GM18858 (cell line): ENCODE results near the gene GUCY2D.
"Not testable (repeated sequence)": the region's sequence is repeated elsewhere in the genome, so short reads cannot be mapped to it uniquely, and the experiment has no call there.

Source experiments
- ATAC-seq: cut with Tn5 transposase; IDR thresholded peaks from one replicate; pipeline ENCODE4 v1.9.1; 2021; ENCODE audit not compliant: unreplicated experiment

The GUCY2D gene

DNA sequence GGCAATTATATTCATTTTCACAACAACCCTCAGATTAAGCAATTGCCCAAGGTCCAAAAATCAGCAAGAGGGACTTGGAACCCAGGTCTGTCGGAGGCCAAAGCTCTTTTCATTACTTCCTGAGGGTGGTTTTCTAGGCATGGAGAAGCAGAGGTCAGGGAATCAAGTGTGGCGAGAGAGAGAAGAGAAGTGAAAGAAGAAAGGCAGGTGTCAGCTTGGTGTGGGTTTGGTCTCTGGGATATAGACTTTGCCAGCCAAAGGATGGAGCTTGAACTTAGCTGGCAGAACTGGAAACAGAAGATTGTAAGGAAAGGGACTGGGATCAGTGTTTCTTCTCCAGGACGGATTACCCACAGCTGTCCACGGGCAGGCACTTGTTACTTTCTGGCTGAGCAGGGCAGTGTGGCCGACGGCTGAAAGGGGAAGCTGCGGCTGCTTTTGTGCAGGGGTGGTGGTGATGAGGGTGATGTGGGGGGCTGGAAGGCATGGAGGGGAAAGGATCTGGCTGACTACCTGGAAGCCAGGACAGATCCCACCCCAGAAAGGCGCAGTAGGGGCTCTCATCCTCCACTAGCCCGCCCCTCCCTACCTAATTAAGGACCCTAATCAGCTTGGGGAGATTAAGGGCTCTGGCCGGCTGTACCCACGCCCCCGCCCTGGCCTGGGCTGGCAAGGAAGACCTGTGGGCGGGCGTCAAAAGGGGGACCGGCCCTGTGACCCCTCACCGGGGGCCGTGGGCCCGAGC, at the start of gene GUCY2D:
GUCY2D (plus strand) TSS at position 640 of the 745 bp plus-strand sequence. CDS start 433 bp downstream, outside the sequence.
- ATAC-seq: no peak

DNA sequence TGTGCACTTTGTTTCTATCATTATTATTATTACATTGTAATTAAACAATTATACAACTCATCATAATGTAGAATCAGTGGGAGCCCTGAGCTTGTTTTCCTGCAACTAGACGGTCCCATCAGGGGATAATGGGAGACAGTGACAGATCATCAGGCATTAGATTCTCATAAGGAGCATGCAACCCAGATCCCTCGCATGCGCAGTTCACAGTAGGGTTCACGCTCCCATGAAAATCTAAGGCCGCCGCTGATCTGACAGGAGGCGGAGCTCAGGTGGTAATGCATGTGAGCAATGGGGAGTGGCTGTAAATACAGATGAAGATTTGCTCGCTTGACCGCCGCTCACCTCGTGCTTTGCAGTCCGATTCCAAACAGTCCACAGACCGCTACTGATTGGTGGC, 49.1 kb upstream of the GUCY2D start:
- not testable (repeated sequence) for ATAC-seq

DNA sequence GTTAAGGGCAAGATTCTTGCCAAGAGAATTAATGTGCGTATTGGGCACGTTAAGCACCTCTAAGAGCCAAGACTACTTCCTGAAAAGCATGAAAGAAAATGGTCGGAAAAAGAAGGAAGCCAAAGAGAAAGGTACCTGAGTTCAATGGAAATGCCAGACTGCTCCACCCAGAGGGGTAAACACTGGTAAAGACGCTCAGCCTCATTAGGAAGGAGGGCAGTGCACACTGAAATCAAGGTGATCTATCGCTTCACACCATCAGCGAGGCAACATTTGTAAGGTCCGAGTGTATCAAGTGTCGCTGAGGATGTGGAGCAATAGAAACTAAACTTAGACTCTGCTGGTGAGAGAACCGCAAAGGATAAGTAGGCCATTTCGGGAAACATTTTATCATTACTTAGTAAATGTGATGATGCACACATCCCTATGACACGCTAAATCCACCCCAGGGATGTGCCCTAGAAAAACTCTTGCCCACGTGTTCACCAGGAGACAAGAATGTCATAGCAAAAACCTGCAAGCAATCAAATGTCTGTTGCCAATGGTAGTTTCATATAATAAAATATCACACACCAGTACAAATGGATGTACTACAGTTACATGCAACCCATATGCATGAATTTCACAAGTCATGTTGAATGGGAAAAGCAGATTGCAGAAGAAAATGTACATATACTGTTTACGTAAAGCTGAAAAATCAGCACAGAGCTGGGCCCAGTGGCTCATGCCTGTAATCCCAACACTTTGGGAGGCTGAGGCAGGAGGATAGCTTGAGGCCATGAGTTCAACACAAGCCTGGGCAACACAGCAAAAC, 46.8 kb upstream of the GUCY2D start:
- ATAC-seq: no peak

DNA sequence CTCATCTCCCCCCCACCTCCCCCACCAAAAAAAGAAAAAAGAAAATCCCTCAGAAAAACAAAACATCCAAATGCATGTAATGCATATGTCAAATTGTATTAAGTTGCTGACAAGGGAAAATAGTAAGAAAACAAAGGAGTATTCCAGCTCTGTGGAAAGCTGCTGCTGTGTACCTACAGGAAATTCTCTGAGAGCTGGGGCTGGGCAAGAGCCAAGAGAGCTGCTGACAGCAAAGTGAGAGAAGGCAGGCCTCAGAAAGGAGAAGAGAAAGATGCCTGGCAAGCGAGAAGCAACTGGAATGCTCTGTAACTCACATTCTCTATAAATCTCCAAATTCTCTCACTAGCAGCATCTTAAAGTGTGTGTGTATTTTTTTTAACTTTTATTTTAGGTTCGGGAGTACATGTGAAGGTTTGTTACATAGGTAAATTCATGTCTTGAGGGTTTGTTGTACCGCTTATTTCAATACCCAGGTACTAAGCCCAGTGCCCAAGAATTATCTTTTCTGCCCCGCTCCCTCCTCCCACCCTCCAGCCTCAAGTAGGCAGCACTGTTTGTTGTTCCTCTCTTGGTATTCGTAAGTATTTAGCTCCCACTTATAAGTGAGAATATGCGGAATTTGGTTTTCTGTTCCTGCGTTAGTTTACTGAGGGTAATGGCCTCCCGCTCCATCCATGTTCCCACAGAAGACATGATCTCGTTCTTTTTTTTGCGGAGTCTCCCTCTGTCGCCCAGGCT, 46.0 kb upstream of the GUCY2D start:
- ATAC-seq: no peak

DNA sequence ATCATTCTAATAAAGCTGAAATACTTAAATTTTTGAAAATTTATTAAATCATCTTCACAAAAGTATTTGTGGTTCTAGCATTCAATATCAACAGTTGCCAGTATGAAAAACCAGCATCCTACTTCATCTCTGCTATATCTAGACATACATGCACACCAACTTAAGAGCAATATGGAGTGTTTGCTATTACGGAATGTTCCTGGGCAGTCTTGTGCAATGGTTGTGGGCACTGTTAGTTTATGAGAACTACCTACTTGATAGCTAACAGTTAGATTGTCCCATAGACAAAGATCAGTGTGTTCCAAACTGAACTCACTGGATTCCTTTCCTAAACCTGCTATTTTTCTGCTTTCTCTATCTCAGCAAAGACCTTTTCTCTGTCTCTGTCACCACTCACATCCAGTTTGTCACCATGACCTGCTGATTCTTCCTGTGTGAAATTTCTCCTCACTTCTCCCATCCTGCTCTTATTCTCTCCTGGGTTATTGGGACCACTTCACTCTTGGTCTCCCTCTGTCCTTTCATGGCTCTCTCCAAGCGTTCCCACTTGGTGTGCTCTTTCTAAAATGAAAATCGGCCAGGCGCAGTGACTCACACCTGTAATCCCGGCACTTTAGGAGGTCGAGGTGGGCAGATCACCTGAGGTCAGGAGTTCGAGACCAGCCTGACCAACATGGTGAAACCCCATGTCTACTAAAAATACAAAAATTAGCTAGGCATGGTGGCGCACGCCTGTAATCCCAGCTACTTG, 42.7 kb upstream of the GUCY2D start:
- no peak for ATAC-seq

DNA sequence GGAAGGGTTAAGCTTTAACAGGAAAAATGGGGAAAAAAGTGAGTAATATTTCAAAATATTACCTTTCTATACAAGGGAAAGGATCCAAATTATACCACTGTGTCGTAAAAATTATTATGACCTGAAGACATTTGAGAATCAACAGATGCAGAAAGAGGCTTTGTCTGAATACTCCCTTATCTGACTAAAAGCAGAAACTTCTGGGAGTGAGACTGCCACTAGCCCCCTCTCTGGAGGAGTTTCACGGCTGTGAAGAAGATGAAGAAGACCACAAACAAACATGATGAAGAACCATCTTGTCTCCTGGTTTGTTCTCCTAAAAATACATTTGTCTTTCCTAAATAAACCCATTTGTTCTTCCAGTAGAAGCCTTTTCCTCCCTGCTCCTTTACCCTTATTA, 41.0 kb upstream of the GUCY2D start:
- ATAC-seq: no peak

DNA sequence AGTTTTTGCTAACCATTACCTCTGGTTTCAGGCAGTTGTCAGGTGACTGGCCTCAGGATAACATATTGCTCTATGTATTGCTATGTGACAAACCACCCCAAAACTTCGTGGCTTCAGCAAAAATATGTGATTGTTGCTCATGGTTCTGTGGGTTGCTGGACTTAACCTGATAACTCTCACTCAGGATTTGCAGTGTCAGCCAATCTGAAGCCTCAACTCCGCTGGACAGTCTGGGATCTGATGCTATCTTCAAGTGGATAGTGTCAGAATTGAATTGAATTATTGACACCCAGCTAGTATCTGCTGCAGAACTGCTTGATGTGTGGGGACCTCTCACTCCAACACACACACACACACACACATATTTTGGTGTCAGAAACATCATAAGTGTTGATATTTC, 34.7 kb upstream of the GUCY2D start:
- no peak for ATAC-seq

DNA sequence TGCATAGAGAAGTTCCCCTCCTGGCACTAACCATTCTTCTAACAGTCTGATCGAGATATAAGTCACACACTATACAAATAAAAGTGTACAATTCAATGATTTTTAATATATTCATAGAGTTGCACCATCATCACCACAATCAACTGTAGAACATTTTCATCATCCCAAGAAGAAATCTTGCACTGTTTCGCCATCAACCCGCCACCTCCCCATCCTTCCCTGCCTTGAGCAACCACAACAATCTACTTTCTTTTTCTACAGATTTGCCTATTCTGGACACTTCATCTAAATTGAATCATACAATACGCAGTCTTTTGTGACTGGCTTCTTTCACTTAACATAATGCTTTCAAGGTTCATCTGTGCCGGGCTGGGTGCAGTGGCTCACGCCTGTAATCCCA, 33.0 kb upstream of the GUCY2D start:
- no peak for ATAC-seq

DNA sequence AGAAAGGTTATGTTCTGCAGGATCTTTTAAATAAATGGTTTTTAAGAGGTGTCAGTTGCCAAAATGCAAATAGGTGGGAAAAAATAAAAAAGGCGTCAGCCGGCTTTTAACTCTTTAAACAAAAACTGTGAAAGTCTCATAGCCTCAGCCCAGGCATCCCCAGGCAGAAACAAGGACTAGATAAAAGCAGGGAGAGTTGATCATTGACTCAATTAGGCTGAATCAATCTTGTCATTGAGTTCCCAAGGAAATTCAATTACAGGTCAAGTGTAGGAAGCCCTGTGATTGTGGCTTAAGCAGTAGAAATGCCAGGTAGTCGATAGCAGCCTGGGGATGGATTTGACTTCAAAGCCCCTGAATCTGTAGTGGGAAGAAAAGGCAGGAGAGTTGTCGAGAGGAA, 30.8 kb upstream of the GUCY2D start:
- no peak for ATAC-seq

DNA sequence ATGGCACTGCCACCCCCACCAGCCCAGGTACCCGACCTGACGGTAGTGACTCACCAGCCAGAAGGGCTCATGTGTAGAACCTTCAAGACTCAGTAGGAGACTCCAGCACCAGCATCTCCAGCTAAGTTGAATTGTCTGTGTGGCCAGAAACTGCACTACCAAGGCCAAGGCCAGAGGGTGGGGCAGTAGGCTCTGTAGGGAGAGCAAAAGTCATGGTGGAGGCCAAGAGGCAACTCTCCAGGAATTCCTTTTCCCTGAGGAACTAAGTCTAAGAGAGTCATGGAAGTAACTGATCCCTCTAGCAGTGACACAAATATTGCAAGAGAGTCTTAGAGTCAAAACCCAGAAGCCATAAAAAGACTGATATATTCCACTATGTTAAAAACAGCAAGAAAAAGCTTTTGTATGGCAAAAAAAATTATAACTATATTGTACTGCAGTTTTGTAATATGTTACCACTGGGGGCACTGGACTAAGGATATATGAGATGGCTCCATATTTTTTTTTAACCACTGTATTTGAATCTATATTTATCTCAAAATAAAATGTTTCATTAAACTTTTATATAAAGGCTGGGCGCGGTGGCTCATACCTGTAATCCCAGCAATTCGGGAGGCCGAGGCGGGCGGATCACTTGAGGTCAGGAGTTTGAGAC, 30.2 kb upstream of the GUCY2D start:
- ATAC-seq: no peak

DNA sequence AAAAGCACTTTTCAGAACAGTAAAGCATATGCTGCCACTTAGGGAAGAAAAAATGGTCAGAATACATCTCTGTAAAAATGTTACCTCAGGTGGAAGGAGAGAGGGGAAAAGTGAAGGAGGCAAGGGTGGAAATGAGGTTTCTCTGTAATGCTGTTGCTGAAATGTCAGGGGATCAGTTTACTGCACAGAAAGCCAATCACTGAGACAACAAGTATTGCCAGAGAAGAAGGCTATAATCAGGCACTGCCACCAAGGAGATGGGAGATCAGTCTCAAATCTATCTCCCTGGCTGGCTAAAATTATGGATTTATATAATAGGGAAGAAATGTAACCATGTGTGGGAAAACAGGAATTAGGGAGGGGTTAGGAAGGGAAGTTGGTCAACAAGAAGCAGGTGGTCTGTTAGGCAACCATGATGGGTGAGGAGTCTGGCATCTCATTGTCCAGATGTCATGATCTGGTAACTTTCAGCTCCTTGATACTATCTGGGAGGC, 27.7 kb upstream of the GUCY2D start:
- no peak for ATAC-seq

DNA sequence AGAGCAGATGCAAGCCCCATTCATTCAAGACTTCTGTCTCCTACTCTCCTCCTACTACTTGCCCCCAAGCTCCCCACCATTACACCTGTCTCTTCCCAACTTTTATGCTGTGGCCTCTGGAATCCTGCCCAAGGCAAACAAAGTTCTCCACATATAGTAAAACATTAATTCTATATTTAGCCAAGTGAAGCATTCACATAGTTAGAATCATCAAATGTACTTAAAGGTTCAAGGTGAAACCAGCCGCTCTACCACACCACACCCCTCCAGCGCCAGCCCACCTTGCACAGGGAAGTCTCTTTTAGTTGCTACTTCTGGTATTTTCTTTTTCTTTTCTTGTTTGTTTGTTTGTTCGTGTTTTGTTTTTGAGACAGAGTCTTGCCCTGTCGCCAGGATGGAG, 25.4 kb upstream of the GUCY2D start:
- no peak for ATAC-seq

DNA sequence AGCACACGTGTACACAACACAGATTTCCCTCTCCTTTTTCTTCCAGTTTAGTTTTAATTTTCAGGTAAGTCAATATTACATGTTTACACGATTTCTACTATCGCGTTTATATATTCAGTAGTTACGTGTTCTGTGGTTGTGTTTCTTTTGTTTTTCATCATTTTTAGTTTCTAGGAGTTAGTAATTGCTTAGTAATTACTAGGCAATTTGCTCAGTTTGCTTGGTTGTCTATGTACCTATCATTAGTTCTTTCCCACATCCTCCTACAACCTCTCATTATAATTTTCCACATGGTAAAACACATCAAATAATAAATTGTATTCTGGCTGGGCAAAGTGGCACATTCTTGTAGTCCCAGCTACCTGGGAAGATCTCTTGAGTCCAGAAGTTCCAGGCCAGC, 24.6 kb upstream of the GUCY2D start:
- ATAC-seq: no peak

DNA sequence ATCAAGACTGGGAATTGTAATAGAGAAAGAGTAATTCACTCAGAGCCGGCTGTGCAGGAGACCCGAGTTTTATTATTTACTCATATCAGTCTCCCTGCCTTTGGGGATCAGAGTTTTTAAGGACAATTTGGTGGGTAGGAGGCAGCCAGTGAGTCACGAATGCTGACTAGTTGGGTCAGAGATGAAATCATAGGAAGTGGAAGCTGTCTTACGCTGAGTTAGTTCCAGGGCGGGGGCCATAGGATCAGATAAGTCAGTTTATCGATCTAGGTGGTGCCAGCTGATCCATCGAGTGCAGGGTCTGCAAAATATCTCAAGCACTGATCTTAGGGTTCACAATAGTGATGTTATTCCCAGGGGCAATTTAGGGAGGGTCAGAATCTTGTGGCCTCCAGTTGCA, 20.2 kb upstream of the GUCY2D start:
- no peak for ATAC-seq

DNA sequence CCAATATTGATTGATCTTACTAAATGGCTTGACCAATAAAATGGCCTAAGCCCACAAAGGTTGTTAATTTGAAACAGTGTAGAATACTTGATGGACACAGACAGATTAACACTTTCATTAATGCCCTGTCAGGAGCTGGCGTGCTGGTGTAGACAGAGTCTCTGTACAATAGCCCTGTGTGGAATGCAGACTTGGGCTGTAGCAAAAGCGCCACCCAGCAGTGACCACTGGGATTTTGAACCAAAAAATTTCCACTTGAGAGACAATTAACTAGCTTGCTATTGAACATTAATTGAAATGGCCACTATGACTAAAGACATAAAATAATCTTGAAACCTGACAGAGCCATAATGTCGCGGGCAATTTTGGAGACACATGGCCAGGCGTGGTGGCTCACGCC, 19.7 kb upstream of the GUCY2D start:
- ATAC-seq: no peak

DNA sequence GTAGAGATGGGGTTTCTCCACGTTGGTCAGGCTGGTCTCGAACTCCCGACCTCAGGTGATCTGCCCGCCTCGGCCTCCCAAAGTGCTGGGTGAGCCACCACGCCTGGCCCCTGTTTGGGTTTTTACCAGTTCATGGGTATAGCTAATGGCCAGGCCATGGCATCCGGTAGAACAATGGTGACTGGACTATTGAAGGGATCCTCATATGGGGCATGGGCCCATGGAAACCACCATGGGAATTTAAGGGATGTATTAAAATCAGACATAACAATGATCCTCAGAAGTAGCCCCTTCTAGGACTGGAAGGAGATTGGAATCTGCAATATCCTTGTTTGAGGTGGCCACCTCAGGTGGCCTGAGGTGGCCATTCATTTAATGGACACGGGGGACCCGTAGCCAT, 17.5 kb upstream of the GUCY2D start:
- no peak for ATAC-seq

DNA sequence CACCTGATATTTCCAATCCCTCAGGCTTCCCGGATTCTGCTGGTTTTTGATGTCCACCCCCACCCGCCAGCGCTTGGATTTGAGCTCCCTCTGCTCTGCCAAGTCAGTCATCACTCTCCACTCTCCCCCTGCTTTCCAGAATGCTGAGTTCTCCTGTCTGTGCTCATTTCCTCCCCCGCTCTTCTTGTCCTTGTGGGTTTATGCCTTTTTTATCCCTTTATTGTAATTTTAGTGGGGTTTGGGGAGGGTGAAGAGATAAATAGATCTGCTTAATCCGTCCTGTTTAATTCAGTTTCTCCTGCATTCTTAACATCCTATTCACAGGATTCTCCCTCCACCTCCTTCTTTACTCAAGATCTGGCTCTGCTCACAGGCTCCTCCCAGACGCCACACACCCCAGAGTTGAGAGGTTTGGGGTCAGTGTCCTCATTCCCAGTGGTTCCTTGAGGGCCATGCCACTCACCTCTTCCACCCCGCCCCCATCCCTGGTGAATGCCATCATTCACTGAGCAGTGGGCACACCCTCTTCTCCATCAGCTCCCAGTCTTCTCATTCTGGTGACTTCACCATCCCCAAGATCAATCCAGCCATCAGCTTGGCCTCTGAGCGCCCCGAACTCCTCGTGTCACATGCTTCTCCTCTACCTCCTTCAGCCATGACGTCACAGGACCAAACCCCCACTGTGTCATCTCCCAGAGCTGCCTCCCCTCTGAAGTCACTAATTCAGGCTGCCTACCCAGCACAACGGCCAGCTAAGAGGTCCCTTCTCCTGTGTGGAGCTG, 15.1 kb upstream of the GUCY2D start:
- no peak for ATAC-seq

DNA sequence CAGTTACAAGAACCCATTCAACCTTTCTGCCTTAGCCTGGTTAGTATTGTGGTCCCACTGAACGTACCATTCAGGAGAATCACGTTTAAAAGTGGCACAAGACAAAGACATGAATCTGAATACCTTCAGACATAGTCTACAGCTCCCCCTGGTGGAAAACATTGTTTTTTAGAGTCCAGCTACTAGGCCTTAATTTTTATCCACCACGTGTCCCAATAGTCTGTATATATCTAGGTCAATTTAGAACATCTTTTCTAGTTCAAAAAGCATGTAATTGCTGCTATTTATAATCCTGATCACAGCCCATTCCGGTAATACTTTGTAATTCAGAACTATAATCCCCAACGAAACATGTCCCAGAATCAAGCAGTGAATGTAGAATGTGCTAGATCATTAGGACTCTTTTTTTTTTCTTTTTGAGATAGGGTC, 13.7 kb upstream of the GUCY2D start:
- no peak for ATAC-seq

DNA sequence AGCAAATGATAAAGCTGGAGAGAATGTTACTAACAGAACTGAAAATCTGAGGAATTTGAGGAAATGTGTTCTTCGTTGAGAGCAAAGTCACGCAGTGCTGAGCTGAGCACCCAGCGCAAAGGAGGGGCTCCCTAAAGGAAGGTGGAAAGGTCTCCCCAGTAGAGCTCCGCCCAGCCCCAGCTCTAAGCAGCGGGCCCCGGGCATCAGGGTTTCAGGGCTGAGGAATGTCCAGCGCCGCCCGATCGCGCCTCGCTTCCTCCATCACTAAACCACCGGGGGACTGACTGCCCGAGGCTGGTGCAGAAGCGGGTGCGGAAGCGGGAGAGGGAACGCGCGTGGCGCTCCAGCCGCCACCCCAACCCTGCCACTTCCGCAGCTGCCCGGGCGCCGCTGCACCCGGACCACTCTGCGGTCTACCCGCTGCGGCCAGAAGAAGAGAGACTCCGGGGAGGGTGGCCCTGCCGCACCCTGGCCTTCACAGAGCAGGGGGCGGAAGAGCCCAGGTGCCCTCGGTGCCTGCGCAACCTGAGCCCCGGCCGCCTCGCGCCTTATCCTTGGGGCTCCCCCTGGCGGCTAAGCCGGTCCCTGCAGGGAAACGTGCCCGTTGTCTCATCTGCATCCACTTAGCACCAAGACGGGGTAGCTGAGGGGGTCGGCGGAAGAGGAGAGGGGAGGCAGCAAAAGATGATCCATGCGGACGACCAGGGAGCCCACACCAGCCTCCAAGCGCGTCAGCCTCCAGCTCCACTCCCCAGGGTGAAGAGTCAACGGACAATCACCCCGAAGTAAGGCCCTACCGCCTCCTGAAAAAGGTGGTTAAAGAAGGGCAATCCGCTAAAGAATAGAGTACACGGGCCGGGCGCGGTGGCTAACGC, 12.4 kb upstream of the GUCY2D start:
- no peak for ATAC-seq
